GM21367 (cell line): ENCODE results near the gene SMIM10L2A.
"Not testable (repeated sequence)": the region's sequence is repeated elsewhere in the genome, so short reads cannot be mapped to it uniquely, and the experiment has no call there.

Experiments used
- ATAC-seq: cut with Tn5 transposase; IDR thresholded peaks from one replicate; pipeline ENCODE4 v1.9.1; 2021; ENCODE audit not compliant: unreplicated experiment

The SMIM10L2A gene

GRCh38 chrX:135421932-135422809, at the start of gene SMIM10L2A:
Gene SMIM10L2A (plus strand): TSS chrX:135421944. CDS start chrX:135422132, 188 bp downstream.
- peak; percentile 37 for ATAC-seq

GRCh38 chrX:135373357-135373756, 48.4 kb upstream of the SMIM10L2A start:
- no peak for ATAC-seq

GRCh38 chrX:135382260-135382659, 39.5 kb upstream of the SMIM10L2A start:
- no peak for ATAC-seq

GRCh38 chrX:135383249-135383648, 38.5 kb upstream of the SMIM10L2A start:
- ATAC-seq: no peak

GRCh38 chrX:135384161-135384836, 37.4 kb upstream of the SMIM10L2A start:
- ATAC-seq: no peak

GRCh38 chrX:135388841-135389240, 32.9 kb upstream of the SMIM10L2A start:
- ATAC-seq: no peak

- no peak for ATAC-seq
These were observed 32.5 kb upstream of the SMIM10L2A start for GRCh38 chrX:135389243-135389642.

GRCh38 chrX:135389717-135390116, 32.0 kb upstream of the SMIM10L2A start:
- no peak for ATAC-seq

- ATAC-seq: no peak
These were observed 30.0 kb upstream of the SMIM10L2A start for GRCh38 chrX:135391734-135392133.

GRCh38 chrX:135393051-135393450, 28.7 kb upstream of the SMIM10L2A start:
- no peak for ATAC-seq

GRCh38 chrX:135395064-135395463, 26.7 kb upstream of the SMIM10L2A start:
- ATAC-seq: no peak

- no peak for ATAC-seq
These were observed 25.6 kb upstream of the SMIM10L2A start for GRCh38 chrX:135396109-135396508.

- no peak for ATAC-seq
These were observed 25.2 kb upstream of the SMIM10L2A start for GRCh38 chrX:135396566-135396965.

- no peak for ATAC-seq
These were observed 24.1 kb upstream of the SMIM10L2A start for GRCh38 chrX:135397652-135398051.

- no peak for ATAC-seq
These were observed 18.4 kb upstream of the SMIM10L2A start for GRCh38 chrX:135403374-135403773.

- ATAC-seq: not testable (repeated sequence)
These were observed 15.3 kb upstream of the SMIM10L2A start for GRCh38 chrX:135406428-135406827.

GRCh38 chrX:135408794-135409193, 12.9 kb upstream of the SMIM10L2A start:
- ATAC-seq: no peak

- ATAC-seq: no peak
These were observed 10.7 kb upstream of the SMIM10L2A start for GRCh38 chrX:135410861-135411627.

- no peak for ATAC-seq
These were observed 9.9 kb upstream of the SMIM10L2A start for GRCh38 chrX:135411893-135412292.

GRCh38 chrX:135416546-135416945, 5.2 kb upstream of the SMIM10L2A start:
- no peak for ATAC-seq

GRCh38 chrX:135420831-135421230, 913 bp upstream of the SMIM10L2A start:
- no peak for ATAC-seq
